ENCODE data around the gene MPP3. TPM values are rescaled to one million over a fixed set of nuclear protein-coding genes. Genes with fewer than 3 reads are reported as not detected.

Gene MPP3
- total and polyA plus RNA-seq, 2 of the 4 experiments (the other 2 are of a cell fraction) = 5.7 to 11.9 TPM

DNA sequence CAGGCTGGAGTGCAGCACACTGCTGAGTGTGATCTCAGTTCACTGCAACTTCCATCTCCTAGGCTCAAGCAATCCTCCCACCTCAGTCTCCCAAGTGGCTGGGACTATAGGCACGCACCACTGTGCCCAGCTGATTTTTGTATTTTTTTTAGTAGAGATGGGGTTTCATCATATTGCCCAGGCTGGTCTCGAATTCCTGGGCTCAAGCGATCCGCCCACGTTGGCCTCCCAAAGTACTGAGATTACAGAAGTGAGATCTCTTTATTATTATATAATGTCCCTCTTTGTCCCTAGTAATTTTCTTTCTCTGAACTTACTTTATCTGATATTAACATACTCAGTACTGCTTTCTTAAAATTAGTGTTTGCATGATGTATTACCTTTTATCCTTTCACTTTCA, 44.4 kb downstream of the MPP3 start:
- WGBS, 2 experiments (ENCODE audit: extremely low coverage in 2 of 2, insufficient read length in 1 of 2) = no CpG with 5 or more reads among the region's 5 CpGs
- in situ Hi-C loops (cut with MboI; ENCODE audit: low sequenced_read_pairs) = no loop called here
- BruUV-seq (replicated peaks) = no TSS peak
- H3K27ac ChIP-seq (ENCODE audit: insufficient read depth, low read length) = no peak overlapping the region
- no peak overlapping the region for H2BK20ac ChIP-seq (ENCODE audit: low read depth, low read length)
- TF ChIP-seq BHLHE40 (IDR thresholded peaks at IDR 0.05; ENCODE audit: low read depth, low read length) (no peak), RAD21 (IDR thresholded peaks at IDR 0.05; ENCODE audit: low read length) (no peak), MXI1 (IDR thresholded peaks at IDR 0.05; ENCODE audit: borderline replicate concordance, low read depth, low read length) (no peak), RFX5 (IDR thresholded peaks at IDR 0.05; ENCODE audit: low read depth, low read length) (no peak), MAZ (IDR thresholded peaks at IDR 0.05; ENCODE audit: borderline replicate concordance, low read depth, low read length) (no peak), SMC3 (IDR thresholded peaks at IDR 0.05; ENCODE audit: low read depth, low read length) (no peak), RCOR1 (IDR thresholded peaks at IDR 0.05; ENCODE audit: insufficient replicate concordance, low read length) (no peak), CHD1 (IDR thresholded peaks at IDR 0.05; ENCODE audit: low read depth, low read length) (no peak), MAFK (IDR thresholded peaks at IDR 0.05; ENCODE audit: low read depth, low read length) (no peak)
- TF ChIP-seq, protein P1, sequence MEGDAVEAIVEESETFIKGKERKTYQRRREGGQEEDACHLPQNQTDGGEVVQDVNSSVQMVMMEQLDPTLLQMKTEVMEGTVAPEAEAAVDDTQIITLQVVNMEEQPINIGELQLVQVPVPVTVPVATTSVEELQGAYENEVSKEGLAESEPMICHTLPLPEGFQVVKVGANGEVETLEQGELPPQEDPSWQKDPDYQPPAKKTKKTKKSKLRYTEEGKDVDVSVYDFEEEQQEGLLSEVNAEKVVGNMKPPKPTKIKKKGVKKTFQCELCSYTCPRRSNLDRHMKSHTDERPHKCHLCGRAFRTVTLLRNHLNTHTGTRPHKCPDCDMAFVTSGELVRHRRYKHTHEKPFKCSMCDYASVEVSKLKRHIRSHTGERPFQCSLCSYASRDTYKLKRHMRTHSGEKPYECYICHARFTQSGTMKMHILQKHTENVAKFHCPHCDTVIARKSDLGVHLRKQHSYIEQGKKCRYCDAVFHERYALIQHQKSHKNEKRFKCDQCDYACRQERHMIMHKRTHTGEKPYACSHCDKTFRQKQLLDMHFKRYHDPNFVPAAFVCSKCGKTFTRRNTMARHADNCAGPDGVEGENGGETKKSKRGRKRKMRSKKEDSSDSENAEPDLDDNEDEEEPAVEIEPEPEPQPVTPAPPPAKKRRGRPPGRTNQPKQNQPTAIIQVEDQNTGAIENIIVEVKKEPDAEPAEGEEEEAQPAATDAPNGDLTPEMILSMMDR (conservative IDR thresholded peaks at IDR 0.05; ENCODE audit: low read depth, low read length) = no peak
- TF ChIP-seq, protein P2, sequence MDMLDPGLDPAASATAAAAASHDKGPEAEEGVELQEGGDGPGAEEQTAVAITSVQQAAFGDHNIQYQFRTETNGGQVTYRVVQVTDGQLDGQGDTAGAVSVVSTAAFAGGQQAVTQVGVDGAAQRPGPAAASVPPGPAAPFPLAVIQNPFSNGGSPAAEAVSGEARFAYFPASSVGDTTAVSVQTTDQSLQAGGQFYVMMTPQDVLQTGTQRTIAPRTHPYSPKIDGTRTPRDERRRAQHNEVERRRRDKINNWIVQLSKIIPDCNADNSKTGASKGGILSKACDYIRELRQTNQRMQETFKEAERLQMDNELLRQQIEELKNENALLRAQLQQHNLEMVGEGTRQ (IDR thresholded peaks at IDR 0.05; ENCODE audit: low read depth, low read length) = no peak
- TF ChIP-seq, protein P3, sequence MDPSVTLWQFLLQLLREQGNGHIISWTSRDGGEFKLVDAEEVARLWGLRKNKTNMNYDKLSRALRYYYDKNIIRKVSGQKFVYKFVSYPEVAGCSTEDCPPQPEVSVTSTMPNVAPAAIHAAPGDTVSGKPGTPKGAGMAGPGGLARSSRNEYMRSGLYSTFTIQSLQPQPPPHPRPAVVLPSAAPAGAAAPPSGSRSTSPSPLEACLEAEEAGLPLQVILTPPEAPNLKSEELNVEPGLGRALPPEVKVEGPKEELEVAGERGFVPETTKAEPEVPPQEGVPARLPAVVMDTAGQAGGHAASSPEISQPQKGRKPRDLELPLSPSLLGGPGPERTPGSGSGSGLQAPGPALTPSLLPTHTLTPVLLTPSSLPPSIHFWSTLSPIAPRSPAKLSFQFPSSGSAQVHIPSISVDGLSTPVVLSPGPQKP (IDR thresholded peaks at IDR 0.05; ENCODE audit: borderline replicate concordance, low read depth, low read length) = no peak
- H3K36me3 ChIP-seq (ENCODE audit: control insufficient read depth, insufficient read depth, low read length) = no peaks in the 10 kb centered on the region
- peaks cover 5% of the 10 kb centered on the region for H3K4me1 ChIP-seq (ENCODE audit: control insufficient read depth, insufficient read depth, low read length)
- intact Hi-C loops (cut with micrococcal nuclease) = no loop called here
- dilution Hi-C loops (cut with HindIII; ENCODE audit: low sequenced_read_pairs, unreplicated experiment) = no loop called here
- H3K9me1 ChIP-seq (ENCODE audit: insufficient read depth, low read length) = peaks cover 7% of the 10 kb centered on the region
- POLR2A ChIA-PET (ENCODE audit: unreplicated experiment) = no interaction called here
- ATAC-seq (ENCODE audit: low read depth) = no peak
- DNase-seq = no peak
- CTCF ChIA-PET = no interaction called here
- no peak overlapping the region for H2AK9ac ChIP-seq (replicated peaks; ENCODE audit: low read depth, low read length, poor library complexity)
- H4K5ac ChIP-seq (ENCODE audit: low read depth, low read length) = no peak overlapping the region
- H3K4ac ChIP-seq (ENCODE audit: low read depth, low read length) = no peak overlapping the region
- no peak overlapping the region for H4K91ac ChIP-seq (ENCODE audit: insufficient read depth, low read depth, low read length)
- no peak overlapping the region for H3K23ac ChIP-seq (ENCODE audit: low read depth, low read length)
- no peaks in the 10 kb centered on the region for H3K79me1 ChIP-seq (ENCODE audit: low read depth in 1 of 2, low read length in 2 of 2)
- no peak overlapping the region for H3K56ac ChIP-seq (ENCODE audit: extremely low read depth, insufficient read depth, low read length)
- H2BK120ac ChIP-seq (ENCODE audit: low read depth, low read length) = no peak overlapping the region
- no peak overlapping the region for H3K18ac ChIP-seq (ENCODE audit: low read depth, low read length)
- H3K9ac ChIP-seq (ENCODE audit: low read depth, low read length) = no peak overlapping the region
- H2BK15ac ChIP-seq (ENCODE audit: low read depth, low read length) = no peak overlapping the region
- H3K4me3 ChIP-seq (ENCODE audit: insufficient read depth, low read depth, low read length) = no peak overlapping the region
- H3K14ac ChIP-seq (replicated peaks; ENCODE audit: low read depth, low read length) = no peak overlapping the region
- H3K9me3 ChIP-seq (ENCODE audit: control insufficient read depth, insufficient read depth, low read length) = no peaks in the 10 kb centered on the region
- H2AK5ac ChIP-seq (ENCODE audit: low read depth, low read length) = no peak overlapping the region
- no peaks in the 10 kb centered on the region for H3K27me3 ChIP-seq (ENCODE audit: control insufficient read depth, insufficient read depth, low read length)
- H2AFZ ChIP-seq (replicated peaks; ENCODE audit: low read length, poor library complexity) = no peak overlapping the region
- no peak overlapping the region for H2BK5ac ChIP-seq (ENCODE audit: low read depth, low read length, poor library complexity, severe bottlenecking)
- no peak overlapping the region for H4K8ac ChIP-seq (ENCODE audit: low read depth in 2 of 2, low read length in 2 of 2)
- no peak overlapping the region for H3K4me2 ChIP-seq (ENCODE audit: low read depth, low read length)
- no peaks in the 10 kb centered on the region; the same call in 1 of the 2 replicates for H4K20me1 ChIP-seq (ENCODE audit: insufficient read depth, low read length)
